ENCODE results near the gene PPL. TPM values are rescaled to one million over a fixed set of nuclear protein-coding genes. Genes with fewer than 3 reads are reported as not detected.

PPL gene
- total RNA-seq, 4 donors from 2014 or later = 304 to 377 (median 350) TPM

DNA sequence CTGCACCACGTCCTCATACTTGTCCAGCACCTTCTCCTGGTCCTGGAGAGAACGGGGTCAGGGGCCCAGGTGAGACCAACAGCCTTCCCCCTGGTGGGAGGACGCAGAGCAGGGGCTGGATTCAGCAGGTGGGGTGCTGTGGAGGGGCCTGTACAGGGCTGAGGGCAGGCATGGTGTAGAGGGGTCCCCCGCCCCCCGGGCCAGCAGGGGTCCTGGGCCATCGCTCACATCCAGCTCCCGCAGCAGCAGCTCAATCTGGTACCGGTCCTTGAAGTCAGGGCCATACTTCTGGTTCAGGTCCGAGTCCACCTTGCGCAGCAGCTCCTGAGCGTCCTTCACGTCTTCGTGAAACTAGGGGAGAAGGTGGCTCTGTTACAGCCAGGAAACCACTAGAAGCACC, 41.6 kb downstream of the PPL start:
- Histone ChIP-seq H3K9me3 (no peaks in the 10 kb centered on the region), H3K36me3 (peaks cover 95% of the 10 kb centered on the region), H3K4me1 (no peaks in the 10 kb centered on the region), H3K4me3 (no peak overlapping the region), H3K27me3 (no peaks in the 10 kb centered on the region), H3K27ac (no peak overlapping the region)
- no peak for TF ChIP-seq EP300 (IDR thresholded peaks at IDR 0.05)
- TF ChIP-seq POLR2A (IDR thresholded peaks at IDR 0.05) = no peak
- TF ChIP-seq, protein P1, sequence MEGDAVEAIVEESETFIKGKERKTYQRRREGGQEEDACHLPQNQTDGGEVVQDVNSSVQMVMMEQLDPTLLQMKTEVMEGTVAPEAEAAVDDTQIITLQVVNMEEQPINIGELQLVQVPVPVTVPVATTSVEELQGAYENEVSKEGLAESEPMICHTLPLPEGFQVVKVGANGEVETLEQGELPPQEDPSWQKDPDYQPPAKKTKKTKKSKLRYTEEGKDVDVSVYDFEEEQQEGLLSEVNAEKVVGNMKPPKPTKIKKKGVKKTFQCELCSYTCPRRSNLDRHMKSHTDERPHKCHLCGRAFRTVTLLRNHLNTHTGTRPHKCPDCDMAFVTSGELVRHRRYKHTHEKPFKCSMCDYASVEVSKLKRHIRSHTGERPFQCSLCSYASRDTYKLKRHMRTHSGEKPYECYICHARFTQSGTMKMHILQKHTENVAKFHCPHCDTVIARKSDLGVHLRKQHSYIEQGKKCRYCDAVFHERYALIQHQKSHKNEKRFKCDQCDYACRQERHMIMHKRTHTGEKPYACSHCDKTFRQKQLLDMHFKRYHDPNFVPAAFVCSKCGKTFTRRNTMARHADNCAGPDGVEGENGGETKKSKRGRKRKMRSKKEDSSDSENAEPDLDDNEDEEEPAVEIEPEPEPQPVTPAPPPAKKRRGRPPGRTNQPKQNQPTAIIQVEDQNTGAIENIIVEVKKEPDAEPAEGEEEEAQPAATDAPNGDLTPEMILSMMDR (IDR thresholded peaks at IDR 0.05) = no peak
- no peak for TF ChIP-seq POLR2AphosphoS5 (IDR thresholded peaks at IDR 0.05)
- 92% methylated on average over 5 of the region's 13 CpGs for WGBS
- no peak for DNase-seq (ENCODE audit: low spot score in 2 of 2)

DNA sequence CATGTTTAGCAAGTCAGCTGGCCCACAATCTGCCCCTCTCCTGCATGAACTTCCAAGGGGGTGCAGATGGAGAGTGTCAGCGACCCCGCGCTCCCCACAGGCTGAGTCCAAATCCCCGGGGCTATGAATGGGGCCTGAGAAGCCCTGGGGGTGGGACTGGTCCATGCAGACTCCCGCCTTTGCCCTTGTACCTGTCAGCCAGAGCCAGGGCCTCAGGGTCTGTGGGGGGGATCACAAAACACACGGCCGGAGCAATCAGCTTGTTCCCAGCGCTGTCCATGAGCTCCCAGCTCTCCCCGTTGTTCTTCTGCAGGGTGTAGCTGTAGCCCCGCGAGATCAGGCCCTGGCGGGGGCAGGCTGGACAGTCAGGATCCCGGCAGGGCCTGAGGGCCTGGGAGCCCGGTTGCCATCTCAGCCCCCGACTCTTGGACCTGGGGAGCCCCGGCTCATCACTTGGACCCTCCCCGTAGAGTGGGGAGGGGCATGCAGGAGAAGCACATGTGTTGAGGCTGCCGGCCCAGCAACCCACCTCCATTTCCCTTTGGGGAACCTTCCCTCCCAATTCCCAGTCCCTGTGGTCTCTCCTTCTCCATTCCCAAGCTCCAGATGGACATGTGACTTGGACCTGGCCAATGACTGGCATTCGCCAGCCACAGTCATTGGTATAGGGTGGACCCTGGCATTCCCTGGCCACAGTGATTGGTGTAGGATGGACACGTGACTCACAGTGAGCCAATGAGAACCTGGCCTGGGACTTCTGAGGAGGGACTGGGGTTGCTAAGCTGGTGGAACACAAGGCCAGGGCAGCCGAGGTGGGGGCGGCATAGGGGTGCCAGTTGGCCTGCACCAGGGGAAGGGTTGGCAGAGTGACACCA, 42.4 kb downstream of the PPL start:
- no peak overlapping the region for H3K27ac ChIP-seq
- TF ChIP-seq EP300 (IDR thresholded peaks at IDR 0.05) (no peak), POLR2AphosphoS5 (IDR thresholded peaks at IDR 0.05) (no peak), POLR2A (IDR thresholded peaks at IDR 0.05) (no peak)
- TF ChIP-seq, protein P1 (IDR thresholded peaks at IDR 0.05) = no peak
- no peaks in the 10 kb centered on the region for H3K4me1 ChIP-seq
- peaks cover 96% of the 10 kb centered on the region for H3K36me3 ChIP-seq
- WGBS = 89% methylated on average over 12 of the region's 22 CpGs
- DNase-seq (ENCODE audit: low spot score in 2 of 2) = no peak
- H3K27me3 ChIP-seq = no peaks in the 10 kb centered on the region
- H3K4me3 ChIP-seq = no peak overlapping the region
- no peaks in the 10 kb centered on the region for H3K9me3 ChIP-seq

DNA sequence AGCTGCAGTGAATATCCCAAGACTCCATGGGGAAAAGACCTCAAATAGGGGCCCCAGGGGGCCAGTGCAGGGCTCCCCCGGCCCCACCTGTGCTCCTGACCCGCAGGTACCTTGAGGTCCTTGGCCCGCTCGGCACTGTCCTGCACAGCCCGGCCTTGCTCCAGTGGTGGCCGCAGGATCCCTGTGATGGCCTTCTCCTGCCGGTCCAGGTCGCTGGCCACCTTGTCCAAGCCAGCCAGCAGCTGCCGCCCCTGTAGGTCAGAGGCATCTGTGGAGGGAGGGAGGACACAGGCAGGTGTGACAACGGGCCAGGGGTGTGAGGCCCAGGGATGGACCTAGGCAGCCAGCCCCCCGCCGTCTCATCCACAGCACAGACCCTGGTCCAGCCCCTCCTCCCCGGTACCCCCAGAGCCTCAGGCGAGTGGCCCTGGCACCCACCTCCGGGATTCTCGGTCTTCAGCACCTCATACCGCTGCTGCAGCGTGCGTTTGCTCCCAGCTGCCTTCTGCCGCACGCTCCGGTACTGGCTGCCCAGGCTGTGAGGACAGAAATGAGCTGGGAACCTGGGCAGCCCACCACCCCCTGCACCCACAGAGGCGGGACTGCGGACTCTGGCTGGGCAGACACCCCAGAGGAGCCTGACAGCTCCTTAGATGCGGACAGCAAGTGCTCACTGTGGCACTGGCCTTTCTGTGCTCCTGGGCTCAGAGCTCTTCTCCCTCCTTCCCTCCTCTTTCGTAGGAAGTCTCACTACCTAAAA, 43.7 kb downstream of the PPL start:
- no peak for DNase-seq (ENCODE audit: low spot score in 2 of 2)
- Histone ChIP-seq H3K9me3 (no peaks in the 10 kb centered on the region), H3K4me1 (no peaks in the 10 kb centered on the region), H3K27ac (no peak overlapping the region), H3K36me3 (peaks cover 93% of the 10 kb centered on the region), H3K27me3 (no peaks in the 10 kb centered on the region), H3K4me3 (no peak overlapping the region)
- TF ChIP-seq POLR2AphosphoS5 (IDR thresholded peaks at IDR 0.05) = no peak
- TF ChIP-seq EP300 (IDR thresholded peaks at IDR 0.05) = no peak
- TF ChIP-seq POLR2A (IDR thresholded peaks at IDR 0.05) = no peak
- TF ChIP-seq, protein P1 (IDR thresholded peaks at IDR 0.05) = no peak
- WGBS = 91% methylated on average over 17 of the region's 26 CpGs

DNA sequence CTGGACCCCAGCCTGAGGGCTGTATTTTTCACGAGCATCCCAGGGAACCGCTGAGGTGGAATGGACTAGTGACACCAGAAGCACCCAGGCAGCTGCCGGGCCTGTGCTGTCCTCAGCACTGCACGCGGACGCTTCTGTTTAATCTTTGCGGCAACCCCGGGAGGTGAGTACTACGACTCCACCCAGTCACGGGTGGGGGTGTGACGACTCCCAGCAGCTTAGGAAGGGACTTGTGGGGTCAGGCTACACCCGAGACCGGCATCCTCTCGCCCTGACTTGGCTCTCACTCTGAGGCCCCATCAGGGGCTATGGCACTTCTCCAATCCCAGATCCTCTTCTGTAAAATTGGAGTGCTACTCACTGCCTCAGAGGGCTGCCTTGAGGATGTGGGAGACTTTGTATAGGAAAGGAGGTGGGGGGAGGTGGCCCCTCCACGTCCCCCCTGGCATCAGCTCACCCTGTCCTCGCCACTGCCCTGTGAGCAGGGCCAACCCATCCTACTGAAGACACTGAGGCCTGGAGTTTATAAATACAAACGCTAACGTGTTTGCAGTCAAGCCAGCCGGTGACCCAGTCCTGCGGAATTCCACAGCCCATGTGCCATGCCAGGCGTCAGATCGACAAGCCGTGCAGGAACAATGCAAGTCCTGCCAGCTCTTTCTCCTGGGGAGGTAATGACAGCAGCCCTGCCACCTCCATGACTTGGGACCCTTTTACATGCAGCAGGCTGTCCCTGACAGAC, 44.4 kb downstream of the PPL start:
- TF ChIP-seq POLR2A (IDR thresholded peaks at IDR 0.05) = no peak
- TF ChIP-seq, protein P1 (IDR thresholded peaks at IDR 0.05) = no peak
- Histone ChIP-seq H3K27ac (no peak overlapping the region), H3K36me3 (peaks cover 93% of the 10 kb centered on the region), H3K27me3 (no peaks in the 10 kb centered on the region), H3K9me3 (no peaks in the 10 kb centered on the region), H3K4me1 (no peaks in the 10 kb centered on the region), H3K4me3 (no peak overlapping the region)
- WGBS = 59% methylated on average over 22 of the region's 23 CpGs
- DNase-seq (ENCODE audit: low spot score in 2 of 2) = no peak

DNA sequence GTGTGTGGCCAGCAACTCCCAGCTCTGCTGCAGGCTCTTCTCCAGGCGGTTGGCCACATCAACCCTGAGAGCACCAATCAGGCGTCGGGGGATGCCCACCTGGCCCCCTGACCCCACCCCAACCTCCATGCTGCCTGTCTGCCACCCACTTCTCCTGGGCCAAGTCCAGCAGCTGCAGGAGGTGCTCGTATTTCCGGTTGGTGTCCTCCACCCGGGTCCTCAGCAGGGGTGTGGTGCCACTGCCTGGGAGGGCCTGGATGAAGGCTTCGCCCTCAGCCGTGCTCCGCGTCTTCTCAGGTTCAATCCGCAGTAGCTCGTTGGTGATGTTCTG, 45.1 kb downstream of the PPL start:
- peaks cover 96% of the 10 kb centered on the region for H3K36me3 ChIP-seq
- H3K4me1 ChIP-seq = no peaks in the 10 kb centered on the region
- H3K27me3 ChIP-seq = no peaks in the 10 kb centered on the region
- no peak for DNase-seq (ENCODE audit: low spot score in 2 of 2)
- WGBS = 86% methylated on average over 1 of the region's 12 CpGs
- H3K27ac ChIP-seq = no peak overlapping the region
- no peak overlapping the region for H3K4me3 ChIP-seq
- TF ChIP-seq POLR2A (IDR thresholded peaks at IDR 0.05) (no peak), EP300 (IDR thresholded peaks at IDR 0.05) (no peak), POLR2AphosphoS5 (IDR thresholded peaks at IDR 0.05) (no peak)
- TF ChIP-seq, protein P1 (IDR thresholded peaks at IDR 0.05) = no peak
- H3K9me3 ChIP-seq = no peaks in the 10 kb centered on the region

Data from suprapubic skin (tissue), 4 donors.